Astrocyte of the spinal cord (primary cell): Measurements from ENCODE around the gene GLIS2.
A peak's percentile ranks its signal among the peaks of the same experiment; 100 is the strongest.

Experiments used
- DNase-seq: peaks from one replicate; pipeline ENCODE4 v3.0.0; 2011; ENCODE audit warnings: low read depth, low spot score
- H3K4me3 ChIP-seq: 2 replicates; pipeline ENCODE4 v1.5.1; 2011; ENCODE audit warnings: low read depth, mild to moderate bottlenecking, low read length, moderate library complexity
- in situ Hi-C: cut with HindIII; loops from 2 replicates; pipeline ENCODE4 v1.10.0; 2017; ENCODE audit warnings: low sequenced_read_pairs
- TF ChIP-seq, protein P1 (sequence below): IDR thresholded peaks from 2 replicates; pipeline ENCODE4 v1.5.1; 2012; ENCODE audit warnings: low read depth, mild to moderate bottlenecking, low read length, inconsistent platforms

GLIS2 gene

DNA sequence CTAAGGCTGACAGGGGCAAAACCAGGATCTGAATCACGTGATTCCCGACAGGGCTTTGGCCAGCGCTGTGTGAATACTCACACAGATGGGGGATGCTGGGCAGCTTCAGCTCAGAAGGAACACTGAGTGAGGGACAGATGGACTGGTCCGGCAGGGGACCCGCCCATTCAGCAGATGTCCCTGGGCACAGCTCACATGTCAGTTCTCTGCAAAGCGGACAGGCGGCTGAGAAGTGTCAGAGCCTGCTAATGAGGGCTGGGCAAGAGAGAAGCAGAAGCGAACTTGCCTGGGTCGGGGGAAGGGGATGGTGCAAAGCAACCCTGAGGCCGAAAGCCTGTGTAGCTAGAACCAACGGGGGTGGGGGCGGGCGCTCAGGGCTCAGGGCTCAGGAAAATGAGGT, 11.9 kb upstream of the GLIS2 start:
- no peak for DNase-seq
- TF ChIP-seq, protein P1, sequence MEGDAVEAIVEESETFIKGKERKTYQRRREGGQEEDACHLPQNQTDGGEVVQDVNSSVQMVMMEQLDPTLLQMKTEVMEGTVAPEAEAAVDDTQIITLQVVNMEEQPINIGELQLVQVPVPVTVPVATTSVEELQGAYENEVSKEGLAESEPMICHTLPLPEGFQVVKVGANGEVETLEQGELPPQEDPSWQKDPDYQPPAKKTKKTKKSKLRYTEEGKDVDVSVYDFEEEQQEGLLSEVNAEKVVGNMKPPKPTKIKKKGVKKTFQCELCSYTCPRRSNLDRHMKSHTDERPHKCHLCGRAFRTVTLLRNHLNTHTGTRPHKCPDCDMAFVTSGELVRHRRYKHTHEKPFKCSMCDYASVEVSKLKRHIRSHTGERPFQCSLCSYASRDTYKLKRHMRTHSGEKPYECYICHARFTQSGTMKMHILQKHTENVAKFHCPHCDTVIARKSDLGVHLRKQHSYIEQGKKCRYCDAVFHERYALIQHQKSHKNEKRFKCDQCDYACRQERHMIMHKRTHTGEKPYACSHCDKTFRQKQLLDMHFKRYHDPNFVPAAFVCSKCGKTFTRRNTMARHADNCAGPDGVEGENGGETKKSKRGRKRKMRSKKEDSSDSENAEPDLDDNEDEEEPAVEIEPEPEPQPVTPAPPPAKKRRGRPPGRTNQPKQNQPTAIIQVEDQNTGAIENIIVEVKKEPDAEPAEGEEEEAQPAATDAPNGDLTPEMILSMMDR: no peak
- in situ Hi-C loops: no loop called here
- no peak overlapping the region for H3K4me3 ChIP-seq

DNA sequence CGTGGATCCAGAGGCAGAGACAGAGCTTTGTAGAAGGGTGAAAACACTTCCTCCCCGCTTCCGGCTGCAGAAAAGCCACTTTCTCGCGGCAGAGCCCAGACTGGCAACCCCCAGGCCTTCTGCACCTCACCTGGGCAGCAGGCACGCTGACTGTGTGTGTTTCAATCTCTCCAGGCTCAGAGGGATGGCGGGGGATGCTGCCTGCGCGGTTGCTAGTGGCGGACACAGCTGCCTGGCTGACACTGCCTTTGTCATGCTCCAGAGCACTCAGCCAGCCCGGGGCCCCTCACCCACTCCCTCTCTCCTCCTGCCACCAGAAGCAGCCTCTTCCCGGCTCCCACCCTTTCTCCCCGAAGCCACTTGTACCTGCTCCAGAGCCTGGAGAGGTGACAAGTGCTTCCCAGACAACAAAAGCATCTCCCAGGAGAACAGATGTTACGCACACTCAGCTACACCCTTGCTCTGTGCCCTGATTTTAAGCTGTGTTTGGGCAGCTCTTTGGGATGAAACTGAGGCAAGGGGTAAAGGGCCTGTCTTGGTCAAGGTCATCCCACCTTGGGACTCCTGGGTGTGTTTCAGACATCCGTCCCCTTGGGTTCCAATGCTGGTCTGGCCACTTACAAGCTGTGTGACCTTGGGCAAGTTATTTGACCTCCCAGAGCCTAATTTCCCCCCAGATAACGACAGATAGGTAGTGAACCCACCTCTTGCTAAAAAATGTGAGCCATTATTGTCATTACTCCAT, 9.2 kb upstream of the GLIS2 start:
- in situ Hi-C loops: no loop called here
- no peak for DNase-seq
- TF ChIP-seq, protein P1: no peak
- peak overlapping the region; percentile 54 for H3K4me3 ChIP-seq

DNA sequence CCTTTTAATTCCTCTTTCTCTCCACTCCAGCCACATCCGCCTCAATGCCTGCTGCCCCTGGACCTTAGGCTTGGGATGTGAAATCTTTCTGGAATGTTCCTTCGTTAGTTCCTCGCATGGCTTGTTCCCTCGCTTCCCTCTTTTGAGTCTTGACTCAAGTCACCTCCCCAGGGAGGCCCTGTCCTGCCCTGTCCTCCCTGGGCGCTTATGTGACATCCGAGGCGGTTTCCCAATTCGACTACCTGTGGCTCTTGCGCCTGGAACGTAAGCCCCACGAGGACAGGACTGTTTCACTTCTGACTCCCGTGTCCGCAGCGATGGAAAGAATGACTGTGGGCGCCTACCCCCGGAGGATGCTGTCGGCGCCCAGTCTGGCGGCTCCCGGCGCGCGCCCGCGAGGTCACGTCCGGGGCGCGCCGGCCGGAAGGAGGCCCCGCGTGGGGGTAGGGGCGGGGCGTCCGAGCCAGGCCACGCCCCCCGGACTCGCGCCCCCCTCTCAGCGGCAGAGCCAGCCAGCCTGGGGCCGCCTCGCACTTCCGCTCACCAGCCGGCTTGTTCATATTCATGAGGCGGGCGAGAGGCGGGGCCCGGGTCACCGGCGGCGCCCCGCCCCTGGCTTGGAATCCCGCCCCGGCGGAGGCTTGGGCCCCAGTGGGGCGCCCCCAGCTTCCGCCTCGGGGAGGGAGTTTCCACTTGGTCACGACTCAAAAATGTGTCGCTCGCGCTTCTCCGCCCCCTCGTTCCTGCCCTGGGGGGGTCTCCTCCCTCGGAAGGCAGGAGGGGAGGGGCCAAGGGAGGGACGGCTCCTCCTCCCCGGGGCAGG, 8.4 kb upstream of the GLIS2 start:
- H3K4me3 ChIP-seq: peak overlapping the region; percentile 54
- TF ChIP-seq, protein P1: no peak
- DNase-seq: peak; percentile 95
- in situ Hi-C loops: no loop called here

DNA sequence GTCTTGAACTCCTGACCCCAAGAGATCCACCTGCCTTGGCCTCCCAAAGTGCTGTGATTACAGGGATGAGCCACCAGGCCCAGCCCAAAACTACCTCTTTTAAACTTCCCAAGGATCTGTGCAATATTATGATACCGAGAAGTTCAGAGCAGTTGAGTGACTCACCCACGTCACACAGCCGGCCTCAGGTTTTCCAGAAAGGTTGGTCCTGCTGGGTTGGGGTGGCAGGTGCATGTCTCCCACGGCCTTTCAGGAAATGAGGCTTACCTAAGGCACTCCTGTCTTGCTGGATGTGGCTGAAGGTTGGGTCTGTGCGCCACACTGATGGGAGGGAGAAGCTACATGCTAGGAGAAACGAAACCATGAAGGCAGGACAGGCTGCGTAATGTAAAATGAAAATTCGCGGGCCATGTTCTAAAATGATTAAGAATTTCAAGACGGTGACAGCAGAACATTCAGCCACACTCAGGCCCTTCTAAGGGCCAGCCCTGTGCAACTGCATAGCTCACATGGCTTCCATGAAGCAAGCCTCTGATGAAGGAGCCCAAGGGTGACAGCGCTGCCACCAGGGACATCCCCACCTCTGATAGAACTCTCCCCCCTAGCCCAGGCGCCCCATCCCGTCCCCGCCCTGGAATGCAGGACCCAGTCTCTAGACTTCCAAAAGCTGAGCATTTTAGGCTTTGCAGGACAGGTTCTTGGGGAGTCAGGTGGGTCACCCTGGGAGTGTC, 6.6 kb upstream of the GLIS2 start:
- in situ Hi-C loops: no loop called here
- no peak for DNase-seq
- H3K4me3 ChIP-seq: no peak overlapping the region
- TF ChIP-seq, protein P1: no peak

DNA sequence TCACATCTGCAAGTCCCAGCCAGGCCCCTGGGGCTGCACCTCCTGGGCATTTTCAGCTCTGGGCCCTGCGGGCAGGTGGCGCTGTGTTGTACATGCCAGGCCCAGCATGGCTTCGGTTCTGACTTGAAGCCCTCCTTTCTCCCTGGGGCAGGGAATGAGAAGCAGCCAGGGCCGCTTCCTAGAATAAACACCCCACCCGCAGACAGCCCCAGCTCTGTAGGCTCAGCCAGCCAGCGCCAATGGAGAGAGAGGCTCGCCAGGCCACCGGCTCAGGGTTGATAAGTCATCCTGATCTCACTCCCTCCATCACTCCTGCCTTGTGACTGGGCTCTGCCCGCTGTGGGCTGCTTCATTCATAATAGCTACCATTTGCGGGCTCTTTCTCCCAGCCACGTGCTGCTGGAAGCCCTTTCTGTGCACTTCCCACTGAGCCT, 6.0 kb upstream of the GLIS2 start:
- in situ Hi-C loops: no loop called here
- TF ChIP-seq, protein P1: peak; percentile 81
- DNase-seq: peak; percentile 89
- H3K4me3 ChIP-seq: no peak overlapping the region

DNA sequence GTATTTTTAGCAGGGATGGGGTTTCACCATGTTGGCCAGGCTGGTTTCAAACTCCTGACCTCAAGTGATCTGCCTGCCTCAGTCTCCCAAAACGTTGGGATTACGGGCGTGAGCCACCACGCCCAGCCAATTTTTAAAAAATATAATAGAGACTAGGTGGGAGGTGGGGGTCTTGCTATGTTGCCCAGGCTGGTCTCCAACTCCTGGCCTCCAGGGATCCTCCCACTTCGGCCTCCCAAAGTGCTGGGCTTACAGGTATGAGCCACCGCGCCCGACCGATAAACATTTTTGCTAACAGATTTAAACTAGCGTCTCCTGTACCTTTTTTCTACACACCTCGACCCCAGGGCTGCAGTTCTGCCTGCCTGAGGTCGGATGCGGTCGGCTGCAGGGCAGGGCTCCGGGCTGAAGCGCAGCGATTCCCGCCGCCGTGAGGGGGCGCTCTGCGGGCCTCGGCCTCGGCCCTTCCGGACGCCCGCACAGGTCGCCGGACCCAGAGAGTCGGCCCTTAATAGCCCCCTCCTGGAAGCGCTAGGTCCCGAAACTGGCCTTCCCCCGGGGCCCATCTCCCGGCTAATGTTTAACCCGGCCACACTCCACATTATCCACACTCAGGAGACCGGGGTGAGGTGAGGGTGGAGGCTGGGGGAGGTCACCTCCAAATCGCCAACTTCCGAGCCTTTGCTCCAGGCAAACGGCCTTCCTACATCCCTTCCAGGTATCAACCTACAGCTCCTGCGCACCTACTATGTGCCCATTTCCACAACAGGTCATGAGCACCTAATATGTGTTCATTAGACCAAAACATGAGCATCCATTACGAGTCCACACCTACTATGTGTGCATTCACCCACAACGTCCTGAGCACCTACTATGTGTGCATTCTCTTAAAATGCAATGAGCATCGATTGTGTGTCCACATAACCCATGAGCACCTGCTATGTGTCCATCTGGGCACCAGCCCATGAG, 2.0 kb upstream of the GLIS2 start:
- peak; percentile 15 for DNase-seq
- H3K4me3 ChIP-seq: no peak overlapping the region
- in situ Hi-C loops: no loop called here
- TF ChIP-seq, protein P1: peak; percentile 55
